Measurements from ENCODE around the gene ECHDC1.

ECHDC1 gene

DNA sequence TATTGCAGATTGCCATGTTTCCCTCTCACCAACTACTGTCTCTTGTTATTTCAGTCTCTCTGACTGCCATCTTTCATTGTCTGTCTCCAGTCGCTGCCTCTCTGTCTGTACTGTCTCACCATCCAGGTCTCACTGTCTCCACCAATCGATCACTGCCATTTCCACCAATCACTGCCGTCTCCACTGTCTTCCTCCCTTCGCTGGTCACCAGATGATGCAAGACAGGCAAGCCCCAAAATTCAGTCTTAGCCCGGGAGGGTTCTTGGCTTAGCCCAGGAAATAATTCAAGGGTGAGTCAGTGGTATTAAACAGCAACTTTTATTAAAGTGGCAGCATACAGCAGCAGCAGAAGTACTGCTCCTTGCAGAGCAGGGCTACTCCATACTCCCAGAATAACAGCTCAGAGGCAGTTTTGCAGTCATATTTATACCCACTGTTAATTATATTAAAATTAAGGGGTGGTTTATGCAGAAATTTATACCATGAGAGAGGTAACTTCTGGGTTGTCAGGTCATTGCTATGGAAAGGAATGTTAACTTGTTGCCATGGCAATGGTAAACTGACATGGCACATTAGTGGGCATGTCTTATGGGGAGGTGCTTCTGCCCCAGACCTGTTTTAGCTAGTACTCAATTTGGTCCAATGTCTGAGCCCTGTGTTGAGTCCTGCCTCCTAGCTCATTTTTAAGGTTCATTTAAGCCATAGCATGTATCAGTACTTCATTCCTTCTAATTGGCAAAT is 23.0 kb upstream of the ECHDC1 start:
- Histone ChIP-seq H3K9me3 (ENCODE audit: insufficient read depth, low read depth, low read length) (no peaks in the 10 kb centered on the region), H4K20me1 (ENCODE audit: insufficient read depth, low read length, poor library complexity, severe bottlenecking) (no peaks in the 10 kb centered on the region), H3F3A (ENCODE audit: low read depth) (no peaks in the 10 kb centered on the region), H3K4me1 (ENCODE audit: insufficient read depth, low read length, poor library complexity, severe bottlenecking) (no peaks in the 10 kb centered on the region), H2AFZ (ENCODE audit: low read length) (no peak overlapping the region), H3K36me3 (ENCODE audit: insufficient read depth, low read length) (no peaks in the 10 kb centered on the region), H3K9ac (ENCODE audit: low read depth, low read length, poor library complexity, severe bottlenecking) (no peak overlapping the region), H3K4me2 (ENCODE audit: low read depth, low read length, poor library complexity, severe bottlenecking) (no peak overlapping the region), H3K4me3 (ENCODE audit: low read length, poor library complexity, severe bottlenecking) (no peak overlapping the region), H3K9me2 (replicated peaks; ENCODE audit: low read depth, low read length) (no peaks in the 10 kb centered on the region), H3K27me3 (ENCODE audit: insufficient read depth, low read length, poor library complexity, severe bottlenecking) (no peaks in the 10 kb centered on the region), H3K79me2 (ENCODE audit: insufficient read depth, low read length) (no peaks in the 10 kb centered on the region)
- TF ChIP-seq, protein P1, sequence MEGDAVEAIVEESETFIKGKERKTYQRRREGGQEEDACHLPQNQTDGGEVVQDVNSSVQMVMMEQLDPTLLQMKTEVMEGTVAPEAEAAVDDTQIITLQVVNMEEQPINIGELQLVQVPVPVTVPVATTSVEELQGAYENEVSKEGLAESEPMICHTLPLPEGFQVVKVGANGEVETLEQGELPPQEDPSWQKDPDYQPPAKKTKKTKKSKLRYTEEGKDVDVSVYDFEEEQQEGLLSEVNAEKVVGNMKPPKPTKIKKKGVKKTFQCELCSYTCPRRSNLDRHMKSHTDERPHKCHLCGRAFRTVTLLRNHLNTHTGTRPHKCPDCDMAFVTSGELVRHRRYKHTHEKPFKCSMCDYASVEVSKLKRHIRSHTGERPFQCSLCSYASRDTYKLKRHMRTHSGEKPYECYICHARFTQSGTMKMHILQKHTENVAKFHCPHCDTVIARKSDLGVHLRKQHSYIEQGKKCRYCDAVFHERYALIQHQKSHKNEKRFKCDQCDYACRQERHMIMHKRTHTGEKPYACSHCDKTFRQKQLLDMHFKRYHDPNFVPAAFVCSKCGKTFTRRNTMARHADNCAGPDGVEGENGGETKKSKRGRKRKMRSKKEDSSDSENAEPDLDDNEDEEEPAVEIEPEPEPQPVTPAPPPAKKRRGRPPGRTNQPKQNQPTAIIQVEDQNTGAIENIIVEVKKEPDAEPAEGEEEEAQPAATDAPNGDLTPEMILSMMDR (conservative IDR thresholded peaks at IDR 0.05; ENCODE audit: low read length) = no peak
- no peak for TF ChIP-seq EZH2phosphoT487 (IDR thresholded peaks at IDR 0.05; ENCODE audit: borderline replicate concordance)

DNA sequence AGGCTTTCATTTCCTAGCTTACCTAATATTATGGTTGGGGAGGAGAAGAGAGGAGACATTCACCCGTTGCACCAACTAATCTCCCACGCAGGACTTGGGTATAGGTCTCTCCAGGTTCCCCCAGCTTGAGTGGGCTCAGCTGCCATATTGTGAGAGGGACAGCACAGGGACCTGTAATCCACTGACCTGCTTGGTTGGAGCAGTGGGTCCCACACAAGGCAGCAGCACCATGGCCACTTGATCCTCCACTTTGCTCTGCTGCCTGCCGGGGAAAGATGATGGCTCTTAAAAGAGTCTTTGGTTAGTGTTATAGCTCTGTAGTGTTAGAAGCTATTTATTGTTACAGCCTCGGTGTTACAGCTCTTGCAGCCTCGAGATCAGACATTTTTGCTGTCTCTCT is 22.5 kb upstream of the ECHDC1 start:
- Histone ChIP-seq H3K4me1 (ENCODE audit: insufficient read depth, low read length, poor library complexity, severe bottlenecking) (no peaks in the 10 kb centered on the region), H4K20me1 (ENCODE audit: insufficient read depth, low read length, poor library complexity, severe bottlenecking) (no peaks in the 10 kb centered on the region), H3K9ac (ENCODE audit: low read depth, low read length, poor library complexity, severe bottlenecking) (no peak overlapping the region), H3K9me3 (ENCODE audit: insufficient read depth, low read depth, low read length) (no peaks in the 10 kb centered on the region), H3K36me3 (ENCODE audit: insufficient read depth, low read length) (no peaks in the 10 kb centered on the region), H2AFZ (ENCODE audit: low read length) (no peak overlapping the region), H3K4me2 (ENCODE audit: low read depth, low read length, poor library complexity, severe bottlenecking) (no peak overlapping the region), H3K9me2 (replicated peaks; ENCODE audit: low read depth, low read length) (no peaks in the 10 kb centered on the region), H3K27me3 (ENCODE audit: insufficient read depth, low read length, poor library complexity, severe bottlenecking) (no peaks in the 10 kb centered on the region), H3F3A (ENCODE audit: low read depth) (no peaks in the 10 kb centered on the region), H3K4me3 (ENCODE audit: low read length, poor library complexity, severe bottlenecking) (no peak overlapping the region), H3K79me2 (ENCODE audit: insufficient read depth, low read length) (no peaks in the 10 kb centered on the region)
- no peak for TF ChIP-seq EZH2phosphoT487 (IDR thresholded peaks at IDR 0.05; ENCODE audit: borderline replicate concordance)
- TF ChIP-seq, protein P1 (conservative IDR thresholded peaks at IDR 0.05; ENCODE audit: low read length) = no peak

DNA sequence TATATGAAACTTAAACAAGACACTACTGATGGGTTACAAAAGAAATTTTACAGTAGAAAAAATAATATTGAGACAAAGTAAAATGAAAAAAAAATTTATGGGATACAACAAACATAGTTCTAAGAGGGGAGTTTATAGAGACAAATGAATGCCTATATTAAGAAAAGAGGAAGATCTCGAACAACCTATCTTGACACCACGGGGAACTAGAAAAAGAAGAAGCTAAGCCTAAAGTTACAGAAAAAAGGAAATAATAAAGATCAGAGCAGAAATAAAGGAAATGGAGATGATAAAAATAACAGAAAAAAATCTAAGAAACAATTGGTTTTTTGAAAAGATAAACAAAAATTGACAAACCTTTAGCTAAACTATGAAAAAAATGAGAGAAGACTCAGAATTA is 9.1 kb upstream of the ECHDC1 start:
- no peaks in the 10 kb centered on the region for H3K27me3 ChIP-seq (ENCODE audit: insufficient read depth, low read length, poor library complexity, severe bottlenecking)
- H3K4me2 ChIP-seq (ENCODE audit: low read depth, low read length, poor library complexity, severe bottlenecking) = no peak overlapping the region
- H3K9me3 ChIP-seq (ENCODE audit: insufficient read depth, low read depth, low read length) = no peaks in the 10 kb centered on the region
- no peak overlapping the region for H2AFZ ChIP-seq (ENCODE audit: low read length)
- H3K4me1 ChIP-seq (ENCODE audit: insufficient read depth, low read length, poor library complexity, severe bottlenecking) = no peaks in the 10 kb centered on the region
- H3K36me3 ChIP-seq (ENCODE audit: insufficient read depth, low read length) = no peaks in the 10 kb centered on the region
- TF ChIP-seq, protein P1 (conservative IDR thresholded peaks at IDR 0.05; ENCODE audit: low read length) = no peak
- TF ChIP-seq EZH2phosphoT487 (IDR thresholded peaks at IDR 0.05; ENCODE audit: borderline replicate concordance) = no peak
- no peak overlapping the region for H3K9ac ChIP-seq (ENCODE audit: low read depth, low read length, poor library complexity, severe bottlenecking)
- no peak overlapping the region for H3K4me3 ChIP-seq (ENCODE audit: low read length, poor library complexity, severe bottlenecking)
- no peaks in the 10 kb centered on the region for H3K79me2 ChIP-seq (ENCODE audit: insufficient read depth, low read length)
- no peaks in the 10 kb centered on the region for H3K9me2 ChIP-seq (replicated peaks; ENCODE audit: low read depth, low read length)
- no peaks in the 10 kb centered on the region for H3F3A ChIP-seq (ENCODE audit: low read depth)
- H4K20me1 ChIP-seq (ENCODE audit: insufficient read depth, low read length, poor library complexity, severe bottlenecking) = no peaks in the 10 kb centered on the region
